Naive thymus-derived CD4-positive, alpha-beta T cell (primary cell): ENCODE data around the gene LNP1. TPM values are rescaled to one million over a fixed set of nuclear protein-coding genes. Genes with fewer than 3 reads are reported as not detected.

Experiments
- ATAC-seq: fragments of 150-1000 bp; cut with Tn5 transposase; 2 replicates; pipeline ENCODE4 v1.10.0; 2021; ENCODE audit warnings: mild to moderate bottlenecking, moderate library complexity
- CTCF ChIA-PET: fragments of 350-600 bp; sonication (Branson Sonifier 250); formaldehyde crosslinking; loops from one replicate; lab custom pipeline; 2021; ENCODE audit warnings: antibody characterized with exemption; lab: Charles Lee
- POLR2A ChIA-PET: fragments of 350-600 bp; sonication (Branson Sonifier 250); formaldehyde crosslinking; loops from one replicate; lab custom pipeline; 2021; ENCODE audit warnings: antibody characterized with exemption, inconsistent platforms; lab: Charles Lee
- DNase-seq, 9 donors: peaks; one replicate each; pipeline versions ENCODE4 v3.0.0 to v3.0.0-alpha.2; 2020 to 2022; ENCODE audit warnings: mixed read lengths in 1 of 9
- H3K27ac ChIP-seq: one replicate; pipeline ENCODE4 v1.7.0; 2013; ENCODE audit warnings: mild to moderate bottlenecking, low read depth, low read length, moderate library complexity
- H3K27me3 ChIP-seq, 2 donors: one replicate each; pipeline ENCODE4 v1.7.0; 2013; ENCODE audit warnings: low read length in 2 of 2, mild to moderate bottlenecking in 2 of 2, moderate library complexity in 2 of 2; ENCODE audit not compliant: control insufficient read depth in 2 of 2, insufficient read depth in 2 of 2
- H3K36me3 ChIP-seq, 3 experiments: 1 replicate in 2 of 3; 2 replicates in 1 of 3; pipeline ENCODE4 v1.7.0; 2013; ENCODE audit warnings: low read length in 3 of 3, mild to moderate bottlenecking in 3 of 3, moderate library complexity in 1 of 3; ENCODE audit not compliant: insufficient read depth in 3 of 3, control insufficient read depth in 2 of 3
- H3K4me1 ChIP-seq, 2 donors: one replicate each; pipeline ENCODE4 v1.7.0; 2013; ENCODE audit warnings: low read length in 2 of 2, mild to moderate bottlenecking in 2 of 2, moderate library complexity in 1 of 2; ENCODE audit not compliant: control insufficient read depth in 2 of 2, insufficient read depth in 2 of 2
- H3K4me3 ChIP-seq: 2 replicates; pipeline ENCODE4 v1.7.0; 2013; ENCODE audit warnings: mild to moderate bottlenecking, low read length
- H3K9me3 ChIP-seq, 3 experiments: 1 replicate in 2 of 3; 2 replicates in 1 of 3; pipeline ENCODE4 v1.7.0; 2013; ENCODE audit warnings: low read length in 3 of 3; ENCODE audit not compliant: control insufficient read depth in 2 of 3
- H3K27ac Mint-ChIP-seq, 9 donors: one replicate each; pipeline ENCODE4 v1.8.0; 2020 to 2022; ENCODE audit warnings: mixed read lengths in 9 of 9, mild to moderate bottlenecking in 8 of 9, moderate library complexity in 5 of 9, inconsistent platforms in 2 of 9
- H3K27me3 Mint-ChIP-seq, 5 donors: one replicate each; pipeline ENCODE4 v1.8.0; 2021 to 2022; ENCODE audit warnings: mixed read lengths in 5 of 5, mild to moderate bottlenecking in 1 of 5
- H3K36me3 Mint-ChIP-seq, 5 donors: one replicate each; pipeline ENCODE4 v1.8.0; 2020 to 2022; ENCODE audit warnings: mixed read lengths in 5 of 5, mild to moderate bottlenecking in 3 of 5, inconsistent platforms in 1 of 5
- H3K4me1 Mint-ChIP-seq, 7 donors: one replicate each; pipeline ENCODE4 v1.8.0; 2020 to 2022; ENCODE audit warnings: mixed read lengths in 7 of 7, mild to moderate bottlenecking in 3 of 7, inconsistent platforms in 1 of 7
- H3K4me3 Mint-ChIP-seq, 10 donors: one replicate each; pipeline ENCODE4 v1.8.0; 2020 to 2022; ENCODE audit warnings: mild to moderate bottlenecking in 10 of 10, mixed read lengths in 10 of 10, moderate library complexity in 6 of 10, inconsistent platforms in 2 of 10
- H3K9me3 Mint-ChIP-seq, 11 donors: one replicate each; pipeline ENCODE4 v1.8.0; 2020 to 2022; ENCODE audit warnings: mixed read lengths in 11 of 11, mild to moderate bottlenecking in 4 of 11, inconsistent platforms in 1 of 11, moderate library complexity in 1 of 11
- intact Hi-C, 2 donors: fragments of 100-400 bp; cut with micrococcal nuclease; formaldehyde crosslinking; loops; one replicate each; pipeline ENCODE4 v1.15.1; 2023
- polyA plus RNA-seq, 2 donors: library from polyadenylated mRNA; unstranded; fragments of 300-500 nt; fragmentation: Illumina TruSeq; gene quantifications; one replicate each; pipeline ENCODE4 v1.2.3, GENCODE V29; 2021
- total RNA-seq, 6 experiments: library from RNA in 5 of 6; stranded (reverse) in 5 of 6; gene quantifications; 1 replicate in 5 of 6; 2 replicates in 1 of 6; pipeline ENCODE4 v1.2.3 and lab custom pipeline; 2021 to 2026

LNP1 gene
- total and polyA plus RNA-seq, 7 experiments from 2014 or later, result 0.37 to 2.4 (median 1.2) TPM

- Mint-ChIP-seq H3K27ac (peak overlapping the region in 2 of 9 donors; percentile 38 to 48), H3K4me3 (peak overlapping the region in 2 of 10 donors; percentile 18 to 29), H3K9me3 (peaks cover 0 to 1% (median 0%) of the 10 kb centered on the region in 11 donors), H3K27me3 (no peaks in the 10 kb centered on the region), H3K36me3 (peaks cover 0 to 8% (median 0%) of the 10 kb centered on the region in 5 donors), H3K4me1 (peaks cover 36 to 83% (median 54%) of the 10 kb centered on the region in 7 donors)
- Histone ChIP-seq H3K4me1 (peaks cover 9 to 22% of the 10 kb centered on the region in 2 donors), H3K4me3 (no peak overlapping the region), H3K27ac (no peak overlapping the region), H3K36me3 (peaks cover 0 to 5% (median 0%) of the 10 kb centered on the region in 3 experiments), H3K27me3 (no peaks in the 10 kb centered on the region), H3K9me3 (no peaks in the 10 kb centered on the region)
- CTCF ChIA-PET, result interaction anchor here (0.6 kb wide), 1 partner anchor 564 kb away, joined by 7 read pairs; no protein-coding TSS in a partner anchor
- ATAC-seq, result no peak
- DNase-seq, result no peak
- intact Hi-C loops, result loop anchor here in 1 of 2 donors (10.0 kb wide), 1 partner anchor 1491 kb away; the partner anchor contains the start of gene DCBLD2
- POLR2A ChIA-PET, result no interaction called here
These were observed 5.5 kb upstream of the LNP1 start for GRCh38 chr3:100395679-100396431.

DNA sequence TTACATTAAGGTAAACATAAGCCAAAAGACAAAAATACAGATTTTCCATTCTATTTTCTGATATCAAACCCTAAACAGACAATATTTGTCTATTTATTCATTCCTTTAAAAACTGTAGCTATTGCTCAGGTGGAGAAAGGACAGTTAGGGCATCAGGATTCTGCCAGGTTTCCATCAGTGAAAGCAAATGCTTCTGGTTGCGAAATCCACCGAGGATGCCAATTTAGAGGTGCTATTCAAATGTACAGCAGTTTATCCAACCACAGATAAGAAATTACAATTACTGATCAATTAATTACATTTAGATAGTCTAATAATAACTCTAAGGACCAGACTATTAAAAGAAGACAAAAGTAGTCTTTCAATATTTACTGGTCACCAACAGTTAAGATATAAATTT is 4.4 kb upstream of the LNP1 start:
- POLR2A ChIA-PET, result no interaction called here

GRCh38 chr3:100399341-100400071 is 1.8 kb upstream of the LNP1 start:
- H3K9me3 ChIP-seq, result no peaks in the 10 kb centered on the region
- Mint-ChIP-seq H3K4me3 (peak overlapping the region; percentile 87 to 99 (median 96)), H3K27me3 (no peaks in the 10 kb centered on the region), H3K27ac (peak overlapping the region in 7 of 9 donors; percentile 15 to 98 (median 88)), H3K36me3 (peaks cover 0 to 2% (median 0%) of the 10 kb centered on the region in 5 donors), H3K9me3 (peaks cover 0 to 1% (median 0%) of the 10 kb centered on the region in 11 donors), H3K4me1 (peaks cover 36 to 84% (median 72%) of the 10 kb centered on the region in 7 donors)
- H3K4me1 ChIP-seq, result peaks cover 21 to 38% of the 10 kb centered on the region in 2 donors
- H3K4me3 ChIP-seq, result peak overlapping the region; percentile 90
- no peak for DNase-seq
- peak overlapping the region; percentile 85 for H3K27ac ChIP-seq
- H3K27me3 ChIP-seq, result no peaks in the 10 kb centered on the region
- H3K36me3 ChIP-seq, result peaks cover 0 to 9% (median 0%) of the 10 kb centered on the region in 3 experiments
- intact Hi-C loops, result loop anchor here (2.0 to 10.0 kb wide), 12 partner anchors 82 to 1497 kb away; partner anchors contain the start of genes CEP97 (in 1 of the 2), DCBLD2 (in 1 of the 2) and NXPE3 (in 1 of the 2)
- ATAC-seq, result no peak
- CTCF ChIA-PET, result no interaction called here
- POLR2A ChIA-PET, result interaction anchor here (0.6 kb wide), 1 partner anchor 14 kb away, joined by 3 read pairs; no protein-coding TSS in a partner anchor

More for the DNA sequence above, 4.4 kb upstream of the LNP1 start:
- no peaks in the 10 kb centered on the region for H3K27me3 Mint-ChIP-seq
- no peak overlapping the region for H3K27ac Mint-ChIP-seq
- Histone ChIP-seq H3K4me3 (no peak overlapping the region), H3K27ac (no peak overlapping the region), H3K36me3 (peaks cover 0 to 9% (median 0%) of the 10 kb centered on the region in 3 experiments), H3K4me1 (peaks cover 11 to 22% of the 10 kb centered on the region in 2 donors), H3K9me3 (no peaks in the 10 kb centered on the region), H3K27me3 (no peaks in the 10 kb centered on the region)
- peaks cover 0 to 5% (median 0%) of the 10 kb centered on the region in 5 donors for H3K36me3 Mint-ChIP-seq
- H3K4me3 Mint-ChIP-seq, result peak overlapping the region in 3 of 10 donors; percentile 0 to 38 (median 32)
- CTCF ChIA-PET, result no interaction called here
- ATAC-seq, result no peak
- intact Hi-C loops, result loop anchor here in 1 of 2 donors (10.0 kb wide), 1 partner anchor 1492 kb away; the partner anchor contains the start of gene DCBLD2
- H3K4me1 Mint-ChIP-seq, result peaks cover 37 to 84% (median 59%) of the 10 kb centered on the region in 7 donors
- H3K9me3 Mint-ChIP-seq, result peaks cover 0 to 1% (median 0%) of the 10 kb centered on the region in 11 donors
- DNase-seq, result no peak

- peaks cover 0 to 1% (median 0%) of the 10 kb centered on the region in 11 donors for H3K9me3 Mint-ChIP-seq
- H3K4me3 Mint-ChIP-seq, result peak overlapping the region; percentile 87 to 99 (median 96)
- DNase-seq, result peak in 4 of 9 donors; percentile 26 to 70 (median 36)
- CTCF ChIA-PET, result no interaction called here
- H3K27ac Mint-ChIP-seq, result peak overlapping the region; percentile 88 to 98 (median 92)
- H3K36me3 ChIP-seq, result peaks cover 0 to 9% (median 0%) of the 10 kb centered on the region in 3 experiments
- intact Hi-C loops, result loop anchor here (2.0 to 10.0 kb wide), 11 partner anchors 83 to 1498 kb away; partner anchors contain the start of genes CEP97 (in 1 of the 2) and NXPE3 (in 1 of the 2)
- POLR2A ChIA-PET, result interaction anchor here (0.5 to 2.4 kb wide), 7 partner anchors 9 to 1805 kb away, joined by 3 to 14 read pairs (median 5); partner anchors contain the start of gene TBC1D23
- H3K27me3 Mint-ChIP-seq, result no peaks in the 10 kb centered on the region
- H3K36me3 Mint-ChIP-seq, result peaks cover 0 to 4% (median 0%) of the 10 kb centered on the region in 5 donors
- no peaks in the 10 kb centered on the region for H3K27me3 ChIP-seq
- peak; percentile 6 for ATAC-seq
- peaks cover 38 to 91% (median 77%) of the 10 kb centered on the region in 7 donors for H3K4me1 Mint-ChIP-seq
- H3K27ac ChIP-seq, result peak overlapping the region; percentile 85
- H3K4me1 ChIP-seq, result peaks cover 21 to 38% of the 10 kb centered on the region in 2 donors
- no peaks in the 10 kb centered on the region for H3K9me3 ChIP-seq
- H3K4me3 ChIP-seq, result peak overlapping the region; percentile 90
These were observed 940 bp upstream of the LNP1 start for GRCh38 chr3:100400419-100400779.

DNA sequence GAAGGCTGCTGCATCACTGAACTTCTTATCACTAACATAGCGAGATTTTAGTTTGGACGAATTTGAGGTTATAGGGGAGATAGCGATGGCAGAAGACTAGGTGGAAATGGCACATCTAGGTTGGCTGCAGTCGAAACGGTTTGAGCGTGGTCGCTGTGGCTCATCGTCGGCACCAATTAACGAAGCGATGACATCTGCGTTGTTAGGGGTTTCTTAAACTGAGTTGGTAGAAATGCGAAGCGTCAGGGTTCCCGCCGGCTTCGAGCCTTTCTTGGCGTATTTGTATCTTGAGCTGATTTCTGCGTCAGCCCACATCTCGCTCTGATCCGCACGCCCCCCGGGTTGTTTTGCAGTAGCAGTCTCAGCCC is 319 bp downstream of the LNP1 start:
- Histone ChIP-seq H3K4me3 (peak overlapping the region; percentile 90), H3K9me3 (no peaks in the 10 kb centered on the region), H3K36me3 (peaks cover 0 to 9% (median 0%) of the 10 kb centered on the region in 3 experiments), H3K4me1 (peaks cover 21 to 33% of the 10 kb centered on the region in 2 donors), H3K27me3 (no peaks in the 10 kb centered on the region), H3K27ac (peak overlapping the region; percentile 85)
- intact Hi-C loops, result loop anchor here (1.0 to 10.0 kb wide), 27 partner anchors 40 to 1878 kb away; partner anchors contain the start of genes CEP97 (in 2 of the 2), CMSS1 (in 2 of the 2), NIT2 (in 2 of the 2) and TBC1D23 (in 2 of the 2)
- Mint-ChIP-seq H3K27me3 (no peaks in the 10 kb centered on the region), H3K4me3 (peak overlapping the region; percentile 87 to 99 (median 96)), H3K9me3 (peaks cover 0 to 3% (median 0%) of the 10 kb centered on the region in 11 donors), H3K27ac (peak overlapping the region; percentile 90 to 98 (median 95)), H3K4me1 (peaks cover 34 to 83% (median 72%) of the 10 kb centered on the region in 7 donors), H3K36me3 (peaks cover 0 to 10% (median 5%) of the 10 kb centered on the region in 5 donors)
- ATAC-seq (peak; percentile 37), DNase-seq (peak in 2 of 9 donors; percentile 45 to 70)
- ChIA-PET CTCF (interaction anchor here (0.7 to 1.5 kb wide), 2 partner anchors 139 to 188 kb away, joined by 4 to 5 read pairs; no protein-coding TSS in a partner anchor), POLR2A (interaction anchor here (0.6 to 3.7 kb wide), 13 partner anchors 10 to 1500 kb away, joined by 3 to 21 read pairs (median 4); partner anchors contain the start of genes DCBLD2, NIT2 and TBC1D23)
